Peyer's patch (tissue), 4 donors: ENCODE measurements around the gene ZNF792.

Experiments used
- CTCF ChIP-seq, 6 experiments: fragments of 450-650 bp in 4 of 6; fragments of 200-600 bp in 2 of 6; sonication (generic) in 1 of 6; IDR thresholded peaks; one replicate each; pipeline ENCODE4 v1.5.1; 2017 to 2019; ENCODE audit warnings: antibody characterized with exemption in 6 of 6, mild to moderate bottlenecking in 3 of 6, moderate library complexity in 1 of 6
- POLR2A ChIP-seq, 2 donors: fragments of 450-650 bp; IDR thresholded peaks; one replicate each; pipeline ENCODE4 v1.5.1; 2017; ENCODE audit warnings: antibody characterized with exemption in 2 of 2, mild to moderate bottlenecking in 2 of 2, moderate library complexity in 2 of 2

- TF ChIP-seq CTCF (IDR thresholded peaks at IDR 0.05) = no peak
- no peak for TF ChIP-seq POLR2A (IDR thresholded peaks at IDR 0.05)
These were observed 27.8 kb downstream of the ZNF792 start for GRCh38 chr19:34936184-34936583.
